IMR-90 (cell line): ENCODE data around the gene EIF4E1B. TPM values are rescaled to one million over a fixed set of nuclear protein-coding genes. Genes with fewer than 3 reads are reported as not detected.

ENCODE experiments used
- ATAC-seq: fragments of 200-7000 bp; cut with Tn5 transposase; 2 replicates; pipeline ENCODE4 v1.9.1; 2020; ENCODE audit warnings: low read depth, mild to moderate bottlenecking, moderate library complexity
- BruUV-seq: library from RNA; stranded (reverse); fragments of 400-500 nt; replicated peaks from 2 replicates; lab custom pipeline; 2021; lab: Mats Ljungman, UMichigan
- CTCF ChIA-PET: fragments of 300-600 bp; formaldehyde crosslinking; extraction: SDS; loops from one replicate; lab custom pipeline; 2021; ENCODE audit warnings: antibody characterized with exemption; lab: Yijun Ruan, JAX
- POLR2A ChIA-PET: fragments of 300-600 bp; sonication (Branson Sonifier 250); formaldehyde crosslinking; loops from one replicate; lab custom pipeline; 2022; ENCODE audit warnings: antibody characterized with exemption; ENCODE audit not compliant: unreplicated experiment; lab: Charles Lee
- DNase-seq: peaks from one replicate; pipeline ENCODE4 v3.0.0; 2013
- H2AFZ ChIP-seq: replicated peaks from 2 replicates; pipeline ENCODE3; 2013; ENCODE audit warnings: low read length, mild to moderate bottlenecking; ENCODE audit not compliant: poor library complexity
- H2AK5ac ChIP-seq: 2 replicates; pipeline ENCODE4 v1.6.1; 2013; ENCODE audit warnings: low read depth, low read length, inconsistent platforms
- H2AK9ac ChIP-seq: replicated peaks from 2 replicates; pipeline ENCODE3; 2013; ENCODE audit warnings: mild to moderate bottlenecking, low read depth, low read length, moderate library complexity; ENCODE audit not compliant: poor library complexity
- H2BK120ac ChIP-seq: 2 replicates; pipeline ENCODE4 v1.6.1; 2013; ENCODE audit warnings: low read depth, low read length, inconsistent platforms
- H2BK15ac ChIP-seq: 3 replicates; pipeline ENCODE4 v1.6.1; 2013; ENCODE audit warnings: low read depth, low read length, inconsistent platforms
- H2BK20ac ChIP-seq: 2 replicates; pipeline ENCODE4 v1.6.1; 2013; ENCODE audit warnings: low read depth, mild to moderate bottlenecking, inconsistent platforms, low read length, moderate library complexity
- H2BK5ac ChIP-seq: 2 replicates; pipeline ENCODE4 v1.6.1; 2013; ENCODE audit warnings: mild to moderate bottlenecking, low read depth, low read length, inconsistent platforms; ENCODE audit not compliant: poor library complexity, severe bottlenecking
- H3K14ac ChIP-seq: replicated peaks from 2 replicates; pipeline ENCODE4 v1.6.1; 2013; ENCODE audit warnings: low read depth, low read length, inconsistent platforms
- H3K18ac ChIP-seq: 2 replicates; pipeline ENCODE4 v1.6.1; 2013; ENCODE audit warnings: low read depth, low read length, control low read depth
- H3K23ac ChIP-seq: 2 replicates; pipeline ENCODE4 v1.6.1; 2013; ENCODE audit warnings: low read depth, low read length, inconsistent platforms
- H3K27ac ChIP-seq: 2 replicates; pipeline ENCODE4 v1.5.1; 2013; ENCODE audit warnings: mild to moderate bottlenecking, control low read depth, low read length; ENCODE audit not compliant: insufficient read depth
- H3K27me3 ChIP-seq: 2 replicates; pipeline ENCODE4 v1.6.1; 2013; ENCODE audit warnings: low read length; ENCODE audit not compliant: control insufficient read depth, insufficient read depth
- H3K36me3 ChIP-seq: 2 replicates; pipeline ENCODE4 v1.6.1; 2013; ENCODE audit warnings: low read length, mixed read lengths; ENCODE audit not compliant: control insufficient read depth, insufficient read depth
- H3K4ac ChIP-seq: 2 replicates; pipeline ENCODE4 v1.6.1; 2013; ENCODE audit warnings: low read depth, low read length, inconsistent platforms
- H3K4me1 ChIP-seq: 2 replicates; pipeline ENCODE4 v1.6.1; 2013; ENCODE audit warnings: low read length, mixed read lengths; ENCODE audit not compliant: control insufficient read depth, insufficient read depth
- H3K4me2 ChIP-seq: 2 replicates; pipeline ENCODE4 v1.6.1; 2013; ENCODE audit warnings: low read depth, mild to moderate bottlenecking, control low read depth, low read length, moderate library complexity
- H3K4me3 ChIP-seq: 2 replicates; pipeline ENCODE4 v1.5.1; 2013; ENCODE audit warnings: low read depth, mild to moderate bottlenecking, control low read depth, low read length, moderate library complexity; ENCODE audit not compliant: insufficient read depth
- H3K56ac ChIP-seq: 2 replicates; pipeline ENCODE4 v1.6.1; 2013; ENCODE audit warnings: low read length, inconsistent platforms; ENCODE audit not compliant: insufficient read depth; ENCODE audit errors: extremely low read depth
- H3K79me1 ChIP-seq, 2 experiments: 2 replicates each; pipeline ENCODE4 v1.6.1; 2013; ENCODE audit warnings: low read length in 2 of 2, inconsistent platforms in 1 of 2, low read depth in 1 of 2
- H3K9ac ChIP-seq: 2 replicates; pipeline ENCODE4 v1.6.1; 2013; ENCODE audit warnings: low read depth, low read length, control low read depth
- H3K9me1 ChIP-seq: 2 replicates; pipeline ENCODE4 v1.6.1; 2013; ENCODE audit warnings: low read length, inconsistent platforms; ENCODE audit not compliant: insufficient read depth
- H3K9me3 ChIP-seq: 2 replicates; pipeline ENCODE4 v1.6.1; 2013; ENCODE audit warnings: low read length; ENCODE audit not compliant: control insufficient read depth, insufficient read depth
- H4K20me1 ChIP-seq: 2 replicates; pipeline ENCODE4 v1.6.1; 2013; ENCODE audit warnings: low read length, inconsistent platforms; ENCODE audit not compliant: insufficient read depth
- H4K5ac ChIP-seq: 2 replicates; pipeline ENCODE4 v1.6.1; 2013; ENCODE audit warnings: mild to moderate bottlenecking, low read depth, low read length, control low read depth
- H4K8ac ChIP-seq, 2 experiments: 2 replicates each; pipeline ENCODE4 v1.6.1; 2013; ENCODE audit warnings: low read depth in 2 of 2, low read length in 2 of 2, control low read depth in 1 of 2, inconsistent platforms in 1 of 2
- H4K91ac ChIP-seq: 2 replicates; pipeline ENCODE4 v1.6.1; 2013; ENCODE audit warnings: low read depth, low read length, inconsistent platforms; ENCODE audit not compliant: insufficient read depth
- BHLHE40 ChIP-seq: fragments of 150-350 bp; IDR thresholded peaks from 2 replicates; pipeline ENCODE4 v1.6.1; 2016; ENCODE audit warnings: mild to moderate bottlenecking, low read depth, low read length
- CEBPB ChIP-seq: IDR thresholded peaks from 2 replicates; pipeline ENCODE4 v1.6.1; 2012; ENCODE audit warnings: low read depth, low read length, improper control_type of control experiment
- CHD1 ChIP-seq: IDR thresholded peaks from 2 replicates; pipeline ENCODE4 v1.6.1; 2012; ENCODE audit warnings: low read depth, low read length, improper control_type of control experiment
- FOS ChIP-seq: fragments of 150-350 bp; IDR thresholded peaks from 2 replicates; pipeline ENCODE4 v1.6.1; 2016; ENCODE audit warnings: low read depth, low read length
- MAFK ChIP-seq: IDR thresholded peaks from 2 replicates; pipeline ENCODE4 v1.6.1; 2012; ENCODE audit warnings: low read depth, low read length, improper control_type of control experiment
- MAZ ChIP-seq: IDR thresholded peaks from 2 replicates; pipeline ENCODE4 v1.6.1; 2012; ENCODE audit warnings: low read depth, mild to moderate bottlenecking, low read length, improper control_type of control experiment, moderate library complexity, borderline replicate concordance
- MXI1 ChIP-seq: IDR thresholded peaks from 2 replicates; pipeline ENCODE4 v1.6.1; 2012; ENCODE audit warnings: low read depth, mild to moderate bottlenecking, low read length, moderate library complexity, borderline replicate concordance
- NFE2L2 ChIP-seq: fragments of 150-350 bp; IDR thresholded peaks from 2 replicates; pipeline ENCODE4 v1.6.1; 2016; ENCODE audit warnings: low read depth, mild to moderate bottlenecking, low read length
- POLR2A ChIP-seq: IDR thresholded peaks from 2 replicates; pipeline ENCODE4 v1.6.1; 2012; ENCODE audit warnings: mild to moderate bottlenecking, low read depth, low read length
- RAD21 ChIP-seq: IDR thresholded peaks from 2 replicates; pipeline ENCODE4 v1.6.1; 2012; ENCODE audit warnings: low read length, improper control_type of control experiment
- RCOR1 ChIP-seq: IDR thresholded peaks from 2 replicates; pipeline ENCODE4 v1.6.1; 2012; ENCODE audit warnings: mild to moderate bottlenecking, low read length, improper control_type of control experiment; ENCODE audit not compliant: insufficient replicate concordance
- SMC3 ChIP-seq: fragments of 150-350 bp; IDR thresholded peaks from 2 replicates; pipeline ENCODE4 v1.6.1; 2016; ENCODE audit warnings: low read depth, mild to moderate bottlenecking, antibody characterized with exemption, low read length, moderate library complexity
- USF2 ChIP-seq: fragments of 150-350 bp; IDR thresholded peaks from 2 replicates; pipeline ENCODE4 v1.6.1; 2017; ENCODE audit warnings: mild to moderate bottlenecking, antibody characterized with exemption, low read length, low read depth
- WGBS, 2 experiments: methylation state at CpG; one replicate each; pipeline versions ENCODE4 v1.1.5 to v1.1.7; 2013; ENCODE audit warnings: missing lambda C conversion rate in 2 of 2; ENCODE audit not compliant: insufficient read length in 1 of 2; ENCODE audit errors: extremely low coverage in 2 of 2; 5-methylcytosine and 5-hydroxymethylcytosine counted together
- dilution Hi-C: fragments of 300-500 bp; cut with HindIII; formaldehyde crosslinking; loops from one replicate; pipeline ENCODE4 v1.14.3; 2018; ENCODE audit warnings: low sequenced_read_pairs; ENCODE audit not compliant: unreplicated experiment
- in situ Hi-C: fragments of 300-500 bp; cut with MboI; formaldehyde crosslinking; loops from 3 replicates; pipeline ENCODE4 v1.14.3; 2019; ENCODE audit warnings: low sequenced_read_pairs, inconsistent platforms, mixed read lengths
- intact Hi-C: fragments of 100-400 bp; cut with micrococcal nuclease; formaldehyde crosslinking; loops from 2 replicates; pipeline ENCODE4 v1.10.0; 2022
- polyA plus RNA-seq, 3 experiments: library from polyadenylated mRNA; depleted of rRNA; stranded (reverse); fragments of >200 nt; gene quantifications; 2 replicates each; pipeline ENCODE4 v1.2.3, GENCODE V29; 2012; ENCODE audit warnings: low replicate concordance in 1 of 3
- total RNA-seq: library from RNA; depleted of rRNA; stranded (reverse); fragments of >200 nt; gene quantifications from 2 replicates; pipeline ENCODE4 v1.2.3, GENCODE V29; 2012

Gene EIF4E1B
- total and polyA plus RNA-seq, 2 of the 4 experiments (the other 2 are of a cell fraction): not detected

- Histone ChIP-seq H2BK120ac (no peak overlapping the region), H3K27ac (no peak overlapping the region), H3K14ac (no peak overlapping the region), H3K9me3 (no peaks in the 10 kb centered on the region), H3K4ac (no peak overlapping the region), H3K9me1 (no peaks in the 10 kb centered on the region), H3K4me2 (no peak overlapping the region), H3K23ac (no peak overlapping the region), H4K8ac (no peak overlapping the region), H3K4me1 (no peaks in the 10 kb centered on the region), H3K4me3 (no peak overlapping the region), H4K20me1 (no peaks in the 10 kb centered on the region), H2AFZ (no peak overlapping the region), H4K91ac (no peak overlapping the region), H4K5ac (no peak overlapping the region), H3K79me1 (no peaks in the 10 kb centered on the region), H3K18ac (no peak overlapping the region), H3K27me3 (no peaks in the 10 kb centered on the region), H2BK15ac (no peak overlapping the region), H2AK5ac (no peak overlapping the region), H3K56ac (no peak overlapping the region), H2AK9ac (no peak overlapping the region), H2BK20ac (no peak overlapping the region), H3K9ac (no peak overlapping the region), H3K36me3 (no peaks in the 10 kb centered on the region; the same call in 1 of the 2 replicates), H2BK5ac (no peak overlapping the region)
- dilution Hi-C loops (no loop called here), in situ Hi-C loops (no loop called here), intact Hi-C loops (no loop called here)
- ATAC-seq: peak; percentile 38; the same call in 1 of the 2 replicates
- POLR2A ChIA-PET: no interaction called here
- no peak for TF ChIP-seq RCOR1
- no peak for TF ChIP-seq USF2
- no peak for TF ChIP-seq MAFK
- no peak for TF ChIP-seq FOS
- TF ChIP-seq SMC3: no peak
- no peak for TF ChIP-seq MAZ
- TF ChIP-seq POLR2A: no peak
- TF ChIP-seq RAD21: no peak
- no peak for TF ChIP-seq MXI1
- TF ChIP-seq NFE2L2: no peak
- no peak for TF ChIP-seq CHD1
- no peak for TF ChIP-seq BHLHE40
- TF ChIP-seq CEBPB: no peak
- CTCF ChIA-PET: no interaction called here
- no TSS peak for BruUV-seq
- 41% methylated on average over 47 of the region's 98 CpGs; no CpG with 5 or more reads in 1 of the 2 experiments for WGBS, 2 experiments
- no peak for DNase-seq
Measured at GRCh38 chr5:176596689-176597416, 33.6 kb upstream of the EIF4E1B start.
